Retinal pigment epithelial cell (primary cell): ENCODE measurements around the gene ACOT11.

Source experiments
- DNase-seq: peaks from one replicate; pipeline ENCODE4 v3.0.0-alpha.2; 2010; ENCODE audit warnings: low read depth
- H3K4me3 ChIP-seq: 2 replicates; pipeline ENCODE4 v1.5.1; 2011; ENCODE audit warnings: mild to moderate bottlenecking, low read length, control low read depth, moderate library complexity
- TF ChIP-seq, protein P1 (sequence below): conservative IDR thresholded peaks from 2 replicates; pipeline ENCODE4 v1.5.1; 2011; ENCODE audit warnings: low read depth, low read length, control low read depth, inconsistent platforms

Gene ACOT11

DNA sequence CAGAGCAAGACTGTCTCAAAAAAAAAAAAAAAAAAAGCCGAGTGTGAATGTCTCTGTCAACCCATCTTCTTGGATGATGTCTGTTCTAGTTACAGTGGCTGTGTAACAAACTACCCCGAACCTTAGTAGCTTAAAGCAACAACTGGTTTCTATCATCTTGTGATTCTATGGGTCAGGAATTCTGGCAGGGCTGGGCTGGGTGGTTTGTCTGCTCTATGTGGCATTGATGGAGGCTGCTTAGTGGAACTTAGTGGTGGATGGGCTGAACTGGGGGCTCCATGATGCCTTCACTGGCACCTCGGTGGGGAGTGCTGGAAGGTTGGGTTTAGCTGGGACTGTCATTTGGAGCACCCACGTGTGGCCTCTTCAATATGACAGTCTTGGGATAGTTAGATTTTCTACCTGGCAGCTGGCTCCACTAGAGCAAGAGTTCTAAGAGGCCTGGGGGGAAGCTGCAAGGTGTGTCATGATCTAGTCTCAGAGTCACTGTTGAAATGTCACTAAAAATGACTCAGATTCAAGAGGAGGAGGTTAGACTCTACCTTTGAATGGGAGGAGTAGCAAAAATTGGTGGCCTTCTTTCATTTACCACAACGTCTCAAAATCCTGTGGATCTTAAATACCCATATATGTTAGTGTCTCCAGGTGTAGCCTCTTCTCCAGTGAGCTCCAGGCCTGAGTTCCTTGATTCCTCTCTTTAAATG is 18.6 kb downstream of the ACOT11 start:
- TF ChIP-seq, protein P1, sequence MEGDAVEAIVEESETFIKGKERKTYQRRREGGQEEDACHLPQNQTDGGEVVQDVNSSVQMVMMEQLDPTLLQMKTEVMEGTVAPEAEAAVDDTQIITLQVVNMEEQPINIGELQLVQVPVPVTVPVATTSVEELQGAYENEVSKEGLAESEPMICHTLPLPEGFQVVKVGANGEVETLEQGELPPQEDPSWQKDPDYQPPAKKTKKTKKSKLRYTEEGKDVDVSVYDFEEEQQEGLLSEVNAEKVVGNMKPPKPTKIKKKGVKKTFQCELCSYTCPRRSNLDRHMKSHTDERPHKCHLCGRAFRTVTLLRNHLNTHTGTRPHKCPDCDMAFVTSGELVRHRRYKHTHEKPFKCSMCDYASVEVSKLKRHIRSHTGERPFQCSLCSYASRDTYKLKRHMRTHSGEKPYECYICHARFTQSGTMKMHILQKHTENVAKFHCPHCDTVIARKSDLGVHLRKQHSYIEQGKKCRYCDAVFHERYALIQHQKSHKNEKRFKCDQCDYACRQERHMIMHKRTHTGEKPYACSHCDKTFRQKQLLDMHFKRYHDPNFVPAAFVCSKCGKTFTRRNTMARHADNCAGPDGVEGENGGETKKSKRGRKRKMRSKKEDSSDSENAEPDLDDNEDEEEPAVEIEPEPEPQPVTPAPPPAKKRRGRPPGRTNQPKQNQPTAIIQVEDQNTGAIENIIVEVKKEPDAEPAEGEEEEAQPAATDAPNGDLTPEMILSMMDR: no peak
- H3K4me3 ChIP-seq: no peak overlapping the region
- DNase-seq: no peak

DNA sequence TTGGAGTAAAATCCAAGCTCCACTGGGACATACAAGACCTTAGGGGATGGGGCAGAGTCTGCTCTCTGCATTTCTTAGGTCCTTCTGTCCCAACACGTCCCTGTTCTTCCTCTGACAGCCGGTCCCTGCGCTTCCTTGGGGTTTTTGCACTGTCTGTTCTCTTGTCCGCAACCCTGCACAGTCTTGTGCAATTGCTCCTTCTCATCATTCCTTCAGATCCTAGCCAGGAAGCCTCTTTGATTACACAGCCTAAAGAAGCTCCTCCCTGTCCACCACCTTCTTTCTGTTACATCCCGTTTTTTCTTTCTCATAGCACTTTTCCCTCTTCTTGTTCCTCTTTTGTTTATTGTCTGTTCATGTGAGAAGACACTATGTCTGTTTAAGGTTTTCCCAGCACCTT is 19.9 kb downstream of the ACOT11 start:
- TF ChIP-seq, protein P1: no peak
- H3K4me3 ChIP-seq: no peak overlapping the region
- DNase-seq: no peak

DNA sequence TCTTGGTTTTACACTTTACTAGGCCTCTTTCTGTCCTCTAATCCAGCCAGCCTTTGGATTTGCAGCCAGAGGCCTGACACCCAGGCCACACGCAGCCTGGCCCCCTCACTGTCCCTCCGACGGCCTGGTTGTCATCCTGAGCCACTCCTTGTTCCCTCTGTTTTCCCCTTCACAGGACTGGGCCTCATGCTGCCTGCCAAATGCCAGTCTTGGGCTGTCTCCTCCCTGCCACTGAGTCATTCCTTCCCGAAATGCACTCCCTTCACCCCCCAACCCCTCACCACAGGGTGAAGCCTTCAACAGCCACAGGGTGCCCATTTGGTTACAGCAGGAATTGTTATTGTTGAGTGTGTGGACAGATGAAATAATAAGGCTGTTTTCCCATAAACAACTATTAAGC is 21.3 kb downstream of the ACOT11 start:
- no peak for DNase-seq
- H3K4me3 ChIP-seq: no peak overlapping the region
- TF ChIP-seq, protein P1: no peak

DNA sequence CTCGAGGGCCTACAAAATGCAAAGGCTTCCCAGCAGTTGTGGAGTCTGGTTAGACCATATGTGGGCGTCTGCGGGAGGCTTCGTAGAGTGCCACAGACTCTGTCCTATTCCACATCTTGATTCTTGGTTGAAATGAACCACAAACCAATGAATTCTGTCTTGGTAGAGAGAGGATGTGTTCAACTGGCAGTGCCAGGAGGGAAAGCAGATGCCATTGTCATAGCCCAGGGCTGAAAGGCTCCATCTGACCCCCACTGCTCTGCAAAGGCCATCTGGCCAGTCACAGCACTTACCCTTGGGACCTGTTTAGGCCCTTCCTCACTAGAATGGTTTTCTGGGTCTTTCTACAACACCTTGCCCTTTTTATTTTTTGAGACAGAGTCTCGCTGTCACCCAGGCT is 22.1 kb downstream of the ACOT11 start:
- TF ChIP-seq, protein P1: no peak
- DNase-seq: no peak
- H3K4me3 ChIP-seq: no peak overlapping the region

DNA sequence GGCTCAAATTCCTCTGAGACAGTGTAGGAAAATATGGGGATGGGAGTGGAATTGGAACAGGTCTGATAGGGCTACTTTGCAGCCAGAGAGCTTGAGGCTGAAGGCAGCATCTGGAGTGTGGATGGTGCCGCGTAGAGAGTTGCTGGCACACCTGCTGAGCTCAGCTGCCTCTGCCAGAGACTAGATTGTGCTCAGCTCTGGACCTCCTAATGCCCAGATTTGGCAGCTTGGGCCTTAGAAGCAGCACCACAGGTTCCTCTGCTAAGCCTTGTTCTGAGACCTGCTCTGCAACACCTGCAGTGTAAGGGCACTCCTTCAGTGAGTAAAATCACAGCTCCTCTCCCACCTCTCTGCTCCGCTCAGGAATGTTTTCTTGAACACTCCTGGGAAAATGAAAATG is 23.3 kb downstream of the ACOT11 start:
- H3K4me3 ChIP-seq: no peak overlapping the region
- TF ChIP-seq, protein P1: no peak
- DNase-seq: no peak

DNA sequence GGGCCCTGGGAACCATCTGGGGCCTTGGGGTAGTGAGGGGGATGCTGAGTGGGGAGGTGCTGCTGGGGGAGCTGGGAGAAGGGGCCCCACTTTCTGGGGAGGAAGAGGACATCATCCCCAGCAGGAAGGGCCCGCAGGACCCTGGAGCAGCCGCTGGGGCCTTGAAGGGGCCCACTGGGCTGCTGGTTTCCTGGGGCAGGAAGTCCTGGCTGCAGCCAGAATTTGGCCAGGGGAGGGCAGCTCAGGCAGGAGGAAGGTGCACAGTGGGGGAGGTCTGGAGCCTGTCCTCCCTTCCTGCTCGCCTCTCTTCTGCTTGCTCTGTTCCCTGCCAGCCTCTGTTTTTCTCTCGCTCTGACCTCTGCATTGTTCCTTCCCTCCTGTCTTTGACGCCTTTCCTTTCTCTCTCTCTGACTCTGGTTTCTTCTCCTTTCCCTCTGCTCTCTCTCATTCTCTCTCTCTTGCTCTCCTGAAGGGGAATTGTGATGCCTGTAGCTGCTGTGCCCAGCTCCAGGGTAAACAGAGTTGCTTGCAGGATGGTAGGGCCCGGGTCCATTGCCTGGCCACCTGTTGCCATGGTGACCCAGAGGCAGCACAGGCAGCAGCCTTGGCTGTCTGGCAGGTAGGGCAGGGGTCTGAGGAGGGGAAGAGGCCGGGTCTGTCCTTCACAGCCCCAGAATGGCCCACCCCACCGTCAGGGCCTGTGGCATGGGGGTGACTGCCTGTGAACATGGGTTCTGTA is 23.9 kb downstream of the ACOT11 start:
- H3K4me3 ChIP-seq: no peak overlapping the region
- TF ChIP-seq, protein P1: no peak
- no peak for DNase-seq

DNA sequence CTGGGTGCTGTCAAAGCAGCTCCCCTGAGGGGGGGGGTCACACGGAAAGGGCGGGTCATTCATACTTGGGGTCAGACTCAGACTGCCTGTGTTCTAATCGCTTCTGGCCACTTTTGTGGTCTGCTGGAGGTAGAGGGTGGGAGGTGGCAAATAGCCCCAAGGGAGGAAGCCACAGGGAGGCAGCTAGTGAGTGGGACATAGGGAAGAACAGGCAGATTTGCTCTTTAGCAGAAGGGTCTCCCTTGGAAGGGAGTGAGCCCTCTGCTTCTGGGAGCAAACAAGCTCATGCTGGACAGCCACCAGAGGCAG is 24.5 kb downstream of the ACOT11 start:
- DNase-seq: no peak
- H3K4me3 ChIP-seq: no peak overlapping the region
- TF ChIP-seq, protein P1: no peak
